ENCODE results near the gene LDLRAD4.
A peak's percentile ranks its signal among the peaks of the same experiment; 100 is the strongest.

Gene LDLRAD4

GRCh38 chr18:13409997-13410396, 191.4 kb downstream of the LDLRAD4 start:
- peaks cover 0 to 2% of the 10 kb centered on the region in 2 donors for H3K9me3 ChIP-seq (ENCODE audit: control insufficient read depth in 1 of 2, low read length in 2 of 2)
- no peaks in the 10 kb centered on the region for H3K27me3 ChIP-seq (ENCODE audit: control insufficient read depth in 1 of 2, insufficient read depth in 2 of 2, low read length in 2 of 2)
- H3K36me3 ChIP-seq (ENCODE audit: control insufficient read depth in 1 of 2, insufficient read depth in 2 of 2, low read length in 2 of 2), result no peaks in the 10 kb centered on the region
- no peak overlapping the region for H3K4me3 ChIP-seq (ENCODE audit: low read depth in 1 of 2, low read length in 2 of 2)
- no peak overlapping the region for H3K27ac ChIP-seq (ENCODE audit: low read depth, low read length)
- H3K4me1 ChIP-seq (ENCODE audit: control insufficient read depth in 1 of 2, insufficient read depth in 2 of 2, low read length in 2 of 2), result peaks cover 35 to 42% of the 10 kb centered on the region in 2 donors
- no peak overlapping the region for H3K9ac ChIP-seq (ENCODE audit: low read depth in 1 of 2, low read length in 2 of 2)

DNA sequence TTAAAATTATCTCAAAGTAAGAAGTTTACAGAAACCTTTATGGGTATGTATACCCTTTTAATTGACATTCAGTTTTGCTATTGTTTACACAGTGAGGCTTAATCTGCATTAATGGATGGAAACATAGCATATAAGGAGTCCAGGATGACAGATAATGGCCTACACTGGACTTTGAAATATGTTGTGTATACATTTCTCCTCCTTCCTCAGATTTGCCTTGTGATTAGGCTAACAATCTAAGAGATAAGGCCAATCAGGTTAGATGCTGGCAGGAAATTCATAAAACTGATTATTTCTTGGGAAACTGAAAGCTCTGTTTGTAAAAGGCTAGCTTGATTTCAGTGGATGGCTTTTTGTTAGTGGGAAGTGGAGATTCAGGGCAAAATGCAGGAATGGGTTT, 191.9 kb downstream of the LDLRAD4 start:
- no peaks in the 10 kb centered on the region for H3K27me3 ChIP-seq (ENCODE audit: control insufficient read depth in 1 of 2, insufficient read depth in 2 of 2, low read length in 2 of 2)
- peaks cover 38 to 45% of the 10 kb centered on the region in 2 donors for H3K4me1 ChIP-seq (ENCODE audit: control insufficient read depth in 1 of 2, insufficient read depth in 2 of 2, low read length in 2 of 2)
- H3K9me3 ChIP-seq (ENCODE audit: control insufficient read depth in 1 of 2, low read length in 2 of 2), result peaks cover 0 to 2% of the 10 kb centered on the region in 2 donors
- H3K27ac ChIP-seq (ENCODE audit: low read depth, low read length), result no peak overlapping the region
- H3K9ac ChIP-seq (ENCODE audit: low read depth in 1 of 2, low read length in 2 of 2), result no peak overlapping the region
- no peaks in the 10 kb centered on the region for H3K36me3 ChIP-seq (ENCODE audit: control insufficient read depth in 1 of 2, insufficient read depth in 2 of 2, low read length in 2 of 2)
- H3K4me3 ChIP-seq (ENCODE audit: low read depth in 1 of 2, low read length in 2 of 2), result no peak overlapping the region

GRCh38 chr18:13412017-13412416, 193.5 kb downstream of the LDLRAD4 start:
- H3K27me3 ChIP-seq (ENCODE audit: control insufficient read depth in 1 of 2, insufficient read depth in 2 of 2, low read length in 2 of 2), result no peaks in the 10 kb centered on the region
- H3K4me1 ChIP-seq (ENCODE audit: control insufficient read depth in 1 of 2, insufficient read depth in 2 of 2, low read length in 2 of 2), result peaks cover 35 to 45% of the 10 kb centered on the region in 2 donors
- H3K27ac ChIP-seq (ENCODE audit: low read depth, low read length), result no peak overlapping the region
- peaks cover 0 to 2% of the 10 kb centered on the region in 2 donors for H3K9me3 ChIP-seq (ENCODE audit: control insufficient read depth in 1 of 2, low read length in 2 of 2)
- H3K4me3 ChIP-seq (ENCODE audit: low read depth in 1 of 2, low read length in 2 of 2), result no peak overlapping the region
- H3K9ac ChIP-seq (ENCODE audit: low read depth in 1 of 2, low read length in 2 of 2), result no peak overlapping the region
- no peaks in the 10 kb centered on the region for H3K36me3 ChIP-seq (ENCODE audit: control insufficient read depth in 1 of 2, insufficient read depth in 2 of 2, low read length in 2 of 2)

DNA sequence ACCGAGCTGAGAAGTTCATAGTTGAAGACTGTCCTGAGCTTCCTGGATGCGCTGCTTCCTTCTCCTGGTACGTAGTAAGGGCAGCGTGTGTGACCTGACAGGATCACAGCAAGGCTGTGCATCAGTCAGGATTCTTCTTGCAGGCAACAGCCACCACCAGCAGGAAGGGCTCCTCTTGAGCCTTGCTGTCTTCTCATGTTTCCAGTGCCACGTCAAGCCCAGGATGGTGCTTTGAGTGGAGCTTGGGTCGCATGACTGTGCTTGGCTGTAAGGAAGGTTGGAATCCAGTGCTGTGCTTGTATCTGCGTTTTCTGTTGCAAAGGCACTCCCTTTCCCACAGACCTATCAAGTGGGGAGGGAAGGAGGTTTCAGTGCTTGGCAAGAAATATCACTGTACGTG, 194.3 kb downstream of the LDLRAD4 start:
- Histone ChIP-seq H3K4me3 (ENCODE audit: low read depth in 1 of 2, low read length in 2 of 2) (no peak overlapping the region), H3K27ac (ENCODE audit: low read depth, low read length) (no peak overlapping the region), H3K9ac (ENCODE audit: low read depth in 1 of 2, low read length in 2 of 2) (no peak overlapping the region), H3K4me1 (ENCODE audit: control insufficient read depth in 1 of 2, insufficient read depth in 2 of 2, low read length in 2 of 2) (peaks cover 32 to 43% of the 10 kb centered on the region in 2 donors), H3K9me3 (ENCODE audit: control insufficient read depth in 1 of 2, low read length in 2 of 2) (peaks cover 0 to 2% of the 10 kb centered on the region in 2 donors), H3K27me3 (ENCODE audit: control insufficient read depth in 1 of 2, insufficient read depth in 2 of 2, low read length in 2 of 2) (no peaks in the 10 kb centered on the region), H3K36me3 (ENCODE audit: control insufficient read depth in 1 of 2, insufficient read depth in 2 of 2, low read length in 2 of 2) (no peaks in the 10 kb centered on the region)

DNA sequence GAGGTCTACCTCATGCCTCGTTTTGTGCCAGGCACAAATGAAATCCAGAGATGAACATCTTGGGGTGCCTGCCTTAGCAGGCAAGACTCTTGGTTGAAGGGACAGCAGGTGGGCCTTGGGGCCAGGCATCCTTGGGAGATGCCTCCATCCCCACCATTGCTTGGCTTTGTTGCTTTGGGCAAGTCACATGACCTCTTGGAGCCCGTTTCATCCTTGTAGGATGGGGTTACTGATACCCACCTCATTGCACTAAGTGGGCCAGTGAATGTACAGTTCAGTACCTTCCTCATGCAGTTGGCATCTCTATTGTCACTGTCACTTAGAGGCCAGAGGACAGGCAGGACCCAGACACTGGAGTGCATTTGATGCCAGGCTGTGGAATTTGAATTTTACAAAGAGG, 195.5 kb downstream of the LDLRAD4 start:
- Histone ChIP-seq H3K4me3 (ENCODE audit: low read depth in 1 of 2, low read length in 2 of 2) (no peak overlapping the region), H3K9ac (ENCODE audit: low read depth in 1 of 2, low read length in 2 of 2) (no peak overlapping the region), H3K9me3 (ENCODE audit: control insufficient read depth in 1 of 2, low read length in 2 of 2) (peaks cover 0 to 2% of the 10 kb centered on the region in 2 donors), H3K36me3 (ENCODE audit: control insufficient read depth in 1 of 2, insufficient read depth in 2 of 2, low read length in 2 of 2) (no peaks in the 10 kb centered on the region), H3K27ac (ENCODE audit: low read depth, low read length) (no peak overlapping the region), H3K4me1 (ENCODE audit: control insufficient read depth in 1 of 2, insufficient read depth in 2 of 2, low read length in 2 of 2) (peaks cover 41 to 47% of the 10 kb centered on the region in 2 donors), H3K27me3 (ENCODE audit: control insufficient read depth in 1 of 2, insufficient read depth in 2 of 2, low read length in 2 of 2) (no peaks in the 10 kb centered on the region)

GRCh38 chr18:13414521-13414920, 196.0 kb downstream of the LDLRAD4 start:
- H3K27me3 ChIP-seq (ENCODE audit: control insufficient read depth in 1 of 2, insufficient read depth in 2 of 2, low read length in 2 of 2), result no peaks in the 10 kb centered on the region
- no peak overlapping the region for H3K27ac ChIP-seq (ENCODE audit: low read depth, low read length)

GRCh38 chr18:13415736-13416135, 197.2 kb downstream of the LDLRAD4 start:
- no peak overlapping the region for H3K4me3 ChIP-seq (ENCODE audit: low read depth in 1 of 2, low read length in 2 of 2)
- no peak overlapping the region for H3K27ac ChIP-seq (ENCODE audit: low read depth, low read length)
- H3K9me3 ChIP-seq (ENCODE audit: control insufficient read depth in 1 of 2, low read length in 2 of 2), result peaks cover 0 to 2% of the 10 kb centered on the region in 2 donors
- peaks cover 37 to 39% of the 10 kb centered on the region in 2 donors for H3K4me1 ChIP-seq (ENCODE audit: control insufficient read depth in 1 of 2, insufficient read depth in 2 of 2, low read length in 2 of 2)
- H3K27me3 ChIP-seq (ENCODE audit: control insufficient read depth in 1 of 2, insufficient read depth in 2 of 2, low read length in 2 of 2), result no peaks in the 10 kb centered on the region
- H3K36me3 ChIP-seq (ENCODE audit: control insufficient read depth in 1 of 2, insufficient read depth in 2 of 2, low read length in 2 of 2), result no peaks in the 10 kb centered on the region
- H3K9ac ChIP-seq (ENCODE audit: low read depth in 1 of 2, low read length in 2 of 2), result no peak overlapping the region

More at GRCh38 chr18:13414521-13414920, 196.0 kb downstream of the LDLRAD4 start:
- peaks cover 41 to 47% of the 10 kb centered on the region in 2 donors for H3K4me1 ChIP-seq (ENCODE audit: control insufficient read depth in 1 of 2, insufficient read depth in 2 of 2, low read length in 2 of 2)
- H3K9me3 ChIP-seq (ENCODE audit: control insufficient read depth in 1 of 2, low read length in 2 of 2), result peaks cover 0 to 2% of the 10 kb centered on the region in 2 donors
- no peak overlapping the region for H3K4me3 ChIP-seq (ENCODE audit: low read depth in 1 of 2, low read length in 2 of 2)
- H3K36me3 ChIP-seq (ENCODE audit: control insufficient read depth in 1 of 2, insufficient read depth in 2 of 2, low read length in 2 of 2), result no peaks in the 10 kb centered on the region
- H3K9ac ChIP-seq (ENCODE audit: low read depth in 1 of 2, low read length in 2 of 2), result no peak overlapping the region

DNA sequence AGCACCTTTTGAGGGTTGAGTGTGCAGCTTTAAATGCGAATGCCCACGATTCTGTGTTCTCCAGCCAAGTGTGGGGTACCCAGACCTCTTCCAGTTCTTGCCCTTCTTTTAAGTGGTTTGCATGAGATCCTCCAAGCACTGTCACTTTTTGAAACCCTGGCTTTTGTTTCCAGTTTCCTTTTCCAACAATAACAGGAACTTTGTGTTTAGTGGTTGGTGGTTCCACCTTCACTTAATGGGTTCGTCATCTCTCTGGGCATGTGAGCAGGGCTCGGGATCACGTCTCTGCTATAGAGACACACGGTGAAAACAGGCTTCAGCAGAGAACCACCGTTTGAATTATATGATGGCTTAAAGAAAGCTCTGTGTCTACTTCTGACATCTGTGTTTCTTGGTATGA, 197.6 kb downstream of the LDLRAD4 start:
- Histone ChIP-seq H3K36me3 (ENCODE audit: control insufficient read depth in 1 of 2, insufficient read depth in 2 of 2, low read length in 2 of 2) (no peaks in the 10 kb centered on the region), H3K4me3 (ENCODE audit: low read depth in 1 of 2, low read length in 2 of 2) (no peak overlapping the region), H3K4me1 (ENCODE audit: control insufficient read depth in 1 of 2, insufficient read depth in 2 of 2, low read length in 2 of 2) (peaks cover 37 to 38% of the 10 kb centered on the region in 2 donors), H3K27me3 (ENCODE audit: control insufficient read depth in 1 of 2, insufficient read depth in 2 of 2, low read length in 2 of 2) (no peaks in the 10 kb centered on the region), H3K27ac (ENCODE audit: low read depth, low read length) (no peak overlapping the region), H3K9ac (ENCODE audit: low read depth in 1 of 2, low read length in 2 of 2) (no peak overlapping the region), H3K9me3 (ENCODE audit: control insufficient read depth in 1 of 2, low read length in 2 of 2) (peaks cover 0 to 2% of the 10 kb centered on the region in 2 donors)

DNA sequence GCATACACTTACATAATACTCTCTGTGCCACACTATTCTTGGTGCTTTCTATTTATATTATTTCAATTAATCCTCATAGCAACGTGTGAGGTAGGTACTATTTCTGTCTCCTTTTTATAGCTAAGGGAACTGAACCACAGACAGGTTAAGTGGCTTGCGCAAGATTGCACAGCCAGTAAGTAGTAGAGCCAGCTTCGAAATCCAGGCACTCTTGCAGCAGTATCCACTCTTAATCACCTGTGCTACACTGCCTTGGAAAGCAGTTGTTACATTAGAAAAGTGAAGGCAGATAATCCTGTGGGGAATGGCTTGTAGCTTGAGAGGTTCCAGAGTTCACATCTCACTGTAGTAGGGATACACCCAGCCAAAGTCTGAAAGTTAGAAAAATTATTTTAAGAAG, 198.3 kb downstream of the LDLRAD4 start:
- peaks cover 37 to 38% of the 10 kb centered on the region in 2 donors for H3K4me1 ChIP-seq (ENCODE audit: control insufficient read depth in 1 of 2, insufficient read depth in 2 of 2, low read length in 2 of 2)
- H3K27me3 ChIP-seq (ENCODE audit: control insufficient read depth in 1 of 2, insufficient read depth in 2 of 2, low read length in 2 of 2), result no peaks in the 10 kb centered on the region
- H3K4me3 ChIP-seq (ENCODE audit: low read depth in 1 of 2, low read length in 2 of 2), result peak overlapping the region in 1 of 2 donors; percentile 23
- no peaks in the 10 kb centered on the region for H3K36me3 ChIP-seq (ENCODE audit: control insufficient read depth in 1 of 2, insufficient read depth in 2 of 2, low read length in 2 of 2)
- peaks cover 0 to 2% of the 10 kb centered on the region in 2 donors for H3K9me3 ChIP-seq (ENCODE audit: control insufficient read depth in 1 of 2, low read length in 2 of 2)
- no peak overlapping the region for H3K9ac ChIP-seq (ENCODE audit: low read depth in 1 of 2, low read length in 2 of 2)
- H3K27ac ChIP-seq (ENCODE audit: low read depth, low read length), result no peak overlapping the region

DNA sequence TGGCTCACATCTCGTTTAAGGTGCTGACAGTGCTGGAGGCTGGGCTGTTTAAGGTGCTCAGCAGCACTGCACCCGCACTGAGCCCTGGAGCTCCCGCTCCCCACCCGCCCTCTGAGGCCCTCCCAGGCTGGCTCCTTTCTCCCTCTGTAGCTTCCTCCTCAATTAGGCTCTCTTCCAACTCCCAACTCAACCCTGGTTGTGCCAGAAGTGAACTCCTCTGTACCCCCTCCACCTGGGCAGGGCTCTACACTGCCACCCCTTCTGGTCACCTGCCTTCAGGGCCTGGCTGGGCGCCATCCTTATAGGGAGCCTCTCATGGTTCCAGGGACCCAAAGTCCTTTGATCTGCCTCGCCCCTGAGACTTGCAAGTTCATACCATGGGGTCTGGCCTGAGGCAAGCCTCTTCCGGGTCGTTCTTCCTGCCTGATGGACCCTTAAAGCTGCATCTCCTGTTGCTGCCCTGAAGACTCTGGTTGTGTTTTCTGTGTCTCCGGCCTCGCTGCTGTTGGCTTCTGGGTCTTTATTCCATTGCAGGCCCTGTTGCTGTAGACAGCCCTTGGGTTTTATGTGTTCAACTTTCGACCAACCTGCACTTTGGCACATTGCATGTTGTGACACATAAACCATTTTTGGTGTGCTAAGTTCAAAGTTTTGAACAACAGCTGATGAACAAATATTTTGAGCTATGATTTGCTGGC, 199.6 kb downstream of the LDLRAD4 start:
- peak overlapping the region; percentile 46 for H3K27ac ChIP-seq (ENCODE audit: low read depth, low read length)
- H3K4me3 ChIP-seq (ENCODE audit: low read depth in 1 of 2, low read length in 2 of 2), result peak overlapping the region in 1 of 2 donors; percentile 10
- peaks cover 37 to 38% of the 10 kb centered on the region in 2 donors for H3K4me1 ChIP-seq (ENCODE audit: control insufficient read depth in 1 of 2, insufficient read depth in 2 of 2, low read length in 2 of 2)
- peak overlapping the region in 1 of 2 donors; percentile 10 for H3K9ac ChIP-seq (ENCODE audit: low read depth in 1 of 2, low read length in 2 of 2)
- no peaks in the 10 kb centered on the region for H3K9me3 ChIP-seq (ENCODE audit: control insufficient read depth in 1 of 2, low read length in 2 of 2)
- H3K36me3 ChIP-seq (ENCODE audit: control insufficient read depth in 1 of 2, insufficient read depth in 2 of 2, low read length in 2 of 2), result no peaks in the 10 kb centered on the region
- no peaks in the 10 kb centered on the region for H3K27me3 ChIP-seq (ENCODE audit: control insufficient read depth in 1 of 2, insufficient read depth in 2 of 2, low read length in 2 of 2)

Data from duodenal mucosa (tissue), 2 donors.